ENCODE results near the gene CPT1C.

DNA sequence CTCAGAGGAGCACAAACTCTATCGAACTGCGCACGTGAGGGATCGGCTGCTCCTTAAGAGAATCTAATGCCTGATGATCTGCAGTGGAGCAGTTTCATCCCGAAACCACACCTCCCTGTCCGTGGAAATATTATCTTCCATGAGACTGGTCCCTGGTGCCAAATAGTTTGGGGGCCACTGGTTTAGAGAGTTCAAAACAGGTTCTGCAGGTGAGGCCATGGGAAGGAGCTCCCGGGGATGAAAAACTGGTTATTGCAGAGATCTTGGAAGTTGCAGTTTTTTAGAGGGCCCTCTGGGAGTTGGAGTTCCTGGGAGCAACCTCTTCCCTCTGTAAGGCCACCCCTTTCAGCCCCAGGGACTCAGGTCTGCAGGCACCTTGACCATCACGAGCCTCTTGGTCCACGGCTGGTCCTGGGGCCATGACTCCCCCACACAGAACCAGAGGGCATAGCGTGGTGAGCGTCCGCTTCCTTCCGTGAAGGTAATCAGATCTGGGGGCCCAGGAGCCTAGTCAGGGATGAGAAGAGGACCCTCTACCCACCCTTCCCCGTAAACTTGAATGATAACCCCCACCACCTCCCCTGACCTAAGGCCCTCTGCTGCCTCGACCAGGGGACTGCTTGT lies 30.5 kb upstream of the CPT1C start:
- TF ChIP-seq, protein P1, sequence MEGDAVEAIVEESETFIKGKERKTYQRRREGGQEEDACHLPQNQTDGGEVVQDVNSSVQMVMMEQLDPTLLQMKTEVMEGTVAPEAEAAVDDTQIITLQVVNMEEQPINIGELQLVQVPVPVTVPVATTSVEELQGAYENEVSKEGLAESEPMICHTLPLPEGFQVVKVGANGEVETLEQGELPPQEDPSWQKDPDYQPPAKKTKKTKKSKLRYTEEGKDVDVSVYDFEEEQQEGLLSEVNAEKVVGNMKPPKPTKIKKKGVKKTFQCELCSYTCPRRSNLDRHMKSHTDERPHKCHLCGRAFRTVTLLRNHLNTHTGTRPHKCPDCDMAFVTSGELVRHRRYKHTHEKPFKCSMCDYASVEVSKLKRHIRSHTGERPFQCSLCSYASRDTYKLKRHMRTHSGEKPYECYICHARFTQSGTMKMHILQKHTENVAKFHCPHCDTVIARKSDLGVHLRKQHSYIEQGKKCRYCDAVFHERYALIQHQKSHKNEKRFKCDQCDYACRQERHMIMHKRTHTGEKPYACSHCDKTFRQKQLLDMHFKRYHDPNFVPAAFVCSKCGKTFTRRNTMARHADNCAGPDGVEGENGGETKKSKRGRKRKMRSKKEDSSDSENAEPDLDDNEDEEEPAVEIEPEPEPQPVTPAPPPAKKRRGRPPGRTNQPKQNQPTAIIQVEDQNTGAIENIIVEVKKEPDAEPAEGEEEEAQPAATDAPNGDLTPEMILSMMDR (IDR thresholded peaks at IDR 0.05), result no peak
- TF ChIP-seq EZH2 (IDR thresholded peaks at IDR 0.05), result no peak
